ENCODE data around the gene SLC35E4.

SLC35E4 gene

DNA sequence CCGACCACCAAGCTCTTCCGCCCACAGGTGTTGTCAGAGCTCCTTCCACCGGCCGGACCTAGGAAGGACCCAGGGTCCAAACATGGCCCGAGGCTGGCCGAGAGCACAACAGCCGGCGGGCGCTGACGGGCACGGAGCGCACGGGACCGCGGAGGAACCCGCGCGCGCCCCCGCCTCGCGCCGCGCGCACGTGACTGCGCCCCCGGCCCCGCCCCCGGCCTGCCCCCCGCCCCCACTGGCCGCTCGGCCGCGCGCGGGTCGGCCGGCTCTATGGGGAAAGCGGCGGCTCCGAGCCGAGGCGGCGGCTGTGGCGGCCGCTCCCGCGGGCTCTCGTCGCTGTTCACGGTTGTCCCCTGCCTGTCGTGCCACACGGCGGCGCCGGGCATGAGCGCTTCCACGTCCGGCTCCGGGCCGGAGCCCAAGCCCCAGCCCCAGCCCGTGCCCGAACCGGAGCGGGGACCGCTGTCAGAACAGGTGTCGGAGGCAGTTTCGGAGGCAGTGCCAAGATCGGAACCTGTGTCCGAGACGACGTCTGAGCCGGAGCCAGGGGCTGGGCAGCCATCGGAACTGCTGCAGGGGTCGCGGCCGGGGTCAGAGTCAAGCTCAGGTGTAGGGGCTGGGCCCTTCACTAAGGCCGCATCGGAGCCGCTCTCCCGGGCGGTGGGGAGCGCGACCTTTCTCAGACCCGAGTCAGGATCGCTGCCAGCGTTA is 59.2 kb downstream of the SLC35E4 start, which contains the start of gene OSBP2:
OSBP2 (plus strand) TSS at position 235 of the 711 bp plus-strand sequence; CDS start at position 271, 36 bp downstream.
- no peak for DNase-seq

DNA sequence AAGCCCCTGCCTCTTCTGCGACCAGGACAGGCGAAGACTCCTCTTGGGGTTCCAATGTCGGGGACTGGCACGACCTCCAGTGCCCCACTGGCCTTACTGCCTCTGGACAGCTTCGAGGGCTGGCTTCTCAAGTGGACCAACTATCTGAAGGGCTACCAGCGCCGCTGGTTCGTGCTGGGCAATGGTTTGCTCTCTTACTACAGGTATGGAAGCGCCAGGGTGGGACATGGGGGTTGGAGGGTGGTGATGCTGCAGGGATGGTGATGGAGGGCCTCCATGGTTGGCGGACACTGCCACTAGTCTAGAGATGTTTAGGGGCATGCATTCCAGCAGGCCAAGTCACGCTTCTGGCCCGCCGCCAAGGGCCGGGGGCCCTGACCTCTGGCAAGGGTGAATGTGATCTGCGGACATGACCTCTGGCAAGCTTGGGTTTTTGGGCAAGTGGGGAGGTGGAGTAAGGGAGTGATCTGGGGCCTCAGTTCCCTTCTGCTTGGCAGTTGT is 59.8 kb downstream of the SLC35E4 start:
- DNase-seq: no peak

DNA sequence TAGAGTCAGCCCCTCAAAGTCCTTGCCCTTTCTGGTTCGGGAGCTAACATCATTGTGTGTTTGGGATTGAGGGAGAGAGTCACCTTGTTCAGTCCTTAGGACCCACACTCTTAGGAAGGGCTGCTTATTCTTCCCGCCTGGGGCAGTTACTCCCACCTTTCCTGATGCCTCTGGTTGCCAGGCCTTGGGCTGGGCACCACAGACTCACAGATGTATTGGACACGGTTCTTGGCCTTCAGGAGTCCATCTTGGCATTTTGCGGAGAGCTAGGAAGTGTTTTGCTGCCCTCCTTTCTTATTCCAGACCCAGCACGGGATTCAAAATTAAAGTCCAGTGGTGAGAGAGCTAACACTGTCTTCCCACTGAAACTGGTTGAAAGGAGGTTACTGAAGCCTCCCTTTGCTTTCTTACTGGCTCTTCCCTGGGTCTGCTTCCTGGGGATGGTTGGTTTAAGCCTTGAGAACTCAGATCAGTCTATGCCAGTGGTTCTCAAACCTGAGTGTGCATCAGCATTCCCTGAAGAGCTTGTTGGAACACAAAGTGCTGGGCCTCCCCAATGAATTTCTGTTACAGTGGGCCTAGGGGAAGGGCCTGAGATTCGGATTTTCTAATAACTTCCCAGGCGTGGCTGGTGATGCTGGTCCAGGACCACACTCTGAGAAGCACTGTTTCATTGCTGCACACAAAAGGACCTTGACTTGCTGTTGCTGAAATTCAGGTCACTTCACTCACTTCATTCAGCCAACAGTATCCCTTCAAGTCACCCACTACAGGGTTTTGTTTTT is 60.5 kb downstream of the SLC35E4 start:
- no peak for DNase-seq
